ENCODE results near the gene ABCB8.
A peak's percentile ranks its signal among the peaks of the same experiment; 100 is the strongest.
"Not testable (repeated sequence)": the region's sequence is repeated elsewhere in the genome, so short reads cannot be mapped to it uniquely, and the experiment has no call there.

Gene ABCB8

DNA sequence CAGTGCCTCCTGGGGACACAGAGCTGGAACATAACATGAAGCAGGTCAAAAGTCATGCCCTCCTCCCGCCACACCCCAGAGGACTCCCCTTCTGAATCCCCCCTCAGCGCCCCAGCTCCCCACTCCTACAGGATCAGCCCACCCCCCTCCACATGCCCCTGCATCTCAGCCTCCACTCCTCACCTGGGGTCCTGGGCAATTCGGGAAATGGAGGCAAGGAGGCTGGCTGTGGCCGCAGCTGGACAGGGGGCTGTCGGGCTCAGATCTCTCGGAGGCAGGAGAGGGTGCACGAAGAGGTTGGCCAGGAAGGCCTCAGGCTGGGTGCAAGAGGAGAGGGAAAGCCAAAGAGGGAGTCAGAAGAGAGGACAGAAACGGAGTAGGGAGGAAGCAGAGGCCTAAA, 11.7 kb upstream of the ABCB8 start:
- DNase-seq: no peak

DNA sequence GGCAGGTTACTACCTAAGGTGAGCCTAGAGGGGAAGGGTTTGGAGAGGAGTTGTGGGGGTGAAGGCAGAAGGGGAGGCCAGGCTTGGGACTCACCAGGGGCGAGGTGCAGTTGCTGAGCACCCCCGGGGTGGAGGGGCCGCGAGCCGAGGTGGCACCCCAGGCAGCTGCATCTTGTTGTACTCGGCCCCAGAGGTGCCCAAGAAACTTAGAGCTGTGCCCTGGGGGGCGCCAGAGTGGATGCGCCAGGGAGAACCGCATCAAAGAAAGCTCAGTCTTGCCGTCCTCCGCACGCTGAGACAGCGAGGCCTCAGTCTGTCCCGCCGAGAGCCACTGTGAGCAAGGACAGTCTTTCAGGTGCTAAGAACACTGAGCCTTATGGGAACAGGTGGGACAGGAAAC, 11.3 kb upstream of the ABCB8 start:
- DNase-seq: no peak

GRCh38 chr7:151017370-151017952, 10.8 kb upstream of the ABCB8 start:
- DNase-seq: no peak

DNA sequence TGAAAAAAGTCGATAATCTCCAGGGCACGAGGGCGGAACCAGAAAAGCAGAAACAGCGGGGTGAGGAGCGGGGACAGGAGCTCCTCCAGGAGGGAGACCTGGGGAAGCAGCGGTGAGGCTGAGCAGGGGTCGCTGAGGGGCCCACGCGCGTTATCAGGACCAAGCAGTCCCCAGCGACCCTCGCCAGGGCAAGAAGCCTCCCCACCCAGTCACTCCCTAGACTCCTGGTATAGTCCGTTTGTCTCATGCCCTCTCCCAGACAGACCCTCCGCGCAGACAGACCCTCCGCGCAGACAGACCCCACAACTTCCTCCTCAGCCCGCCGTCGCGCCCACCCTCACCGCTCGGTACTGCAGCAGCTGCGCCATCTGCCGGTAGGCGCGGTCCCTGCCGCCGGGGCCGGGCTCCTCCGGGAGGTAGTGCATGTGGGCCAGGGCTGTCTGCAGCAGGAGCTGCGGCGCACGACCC, 10.3 kb upstream of the ABCB8 start:
- peak; percentile 27 for DNase-seq

DNA sequence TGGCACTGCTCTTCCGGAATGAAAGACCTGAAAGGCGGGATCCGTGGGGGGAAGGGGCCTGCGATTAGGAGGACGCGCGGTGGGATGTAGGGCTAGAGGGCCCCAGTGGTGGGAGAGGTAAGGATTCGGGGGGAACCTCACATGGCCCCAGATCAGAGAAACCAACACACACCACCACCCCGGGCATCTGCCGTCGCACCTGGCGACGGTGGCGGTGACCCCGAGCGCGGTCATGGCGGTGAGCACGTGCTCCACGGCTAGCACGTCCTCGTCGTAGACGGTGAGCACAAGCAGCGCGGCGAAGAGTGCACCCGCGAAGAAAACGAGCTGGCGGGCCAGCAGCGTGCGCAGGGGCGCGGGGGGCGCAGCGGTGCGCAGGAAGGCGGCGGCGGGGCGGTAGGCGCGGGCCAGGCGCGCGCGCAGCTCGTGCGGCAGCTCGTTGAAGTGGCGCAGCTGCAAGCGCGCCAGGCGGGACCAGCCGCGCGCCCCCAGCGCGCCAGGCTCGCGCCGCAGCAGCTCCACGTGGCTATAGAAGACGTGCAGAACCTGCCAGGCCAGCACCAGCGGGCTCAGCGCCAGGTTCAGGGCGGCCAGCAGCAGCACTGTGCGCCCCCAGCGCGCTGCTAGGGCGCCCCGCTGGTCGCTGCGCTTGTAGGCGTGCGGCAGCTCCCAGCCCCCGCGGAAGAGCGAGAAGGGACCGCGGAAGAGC, 9.7 kb upstream of the ABCB8 start:
- DNase-seq: no peak

DNA sequence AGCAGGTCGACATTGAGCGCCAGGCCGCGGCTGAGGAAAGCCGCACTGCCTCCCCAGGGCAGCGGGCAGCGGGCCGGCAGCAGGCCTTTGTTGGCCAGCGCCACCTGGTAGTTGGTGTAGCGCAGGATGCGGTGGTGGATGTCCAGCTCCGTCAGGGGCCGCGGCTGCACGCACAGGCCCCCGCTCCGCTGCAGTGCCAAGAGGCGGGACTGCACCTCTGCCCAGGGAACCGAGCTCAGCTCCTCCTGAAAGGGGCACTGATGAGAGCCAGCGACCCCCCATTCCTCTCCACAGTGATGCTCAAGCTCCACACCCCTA, 9.2 kb upstream of the ABCB8 start:
- DNase-seq: no peak

DNA sequence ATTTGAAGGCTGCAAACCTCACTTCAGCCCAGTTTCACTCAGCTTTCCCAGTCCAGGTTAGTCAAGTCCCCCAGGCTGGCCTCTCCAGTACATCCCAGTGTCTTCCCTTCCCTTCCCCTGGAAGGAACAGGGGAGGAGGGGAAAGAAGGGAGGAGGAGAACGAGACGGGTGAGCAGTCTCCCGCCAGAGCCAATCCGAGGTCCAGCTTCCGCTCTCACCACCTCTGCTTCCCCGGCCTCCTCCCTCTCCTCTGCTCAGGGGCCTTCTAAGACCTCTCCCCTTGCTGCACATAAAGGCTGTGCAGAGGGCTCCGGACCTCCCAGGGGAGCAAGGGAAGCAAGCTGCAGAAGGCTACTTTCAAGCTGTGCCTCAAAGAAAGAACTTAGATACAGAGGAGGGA, 8.0 kb upstream of the ABCB8 start:
- no peak for DNase-seq

- DNase-seq: no peak
These were observed 5.0 kb upstream of the ABCB8 start for GRCh38 chr7:151023232-151023631.

DNA sequence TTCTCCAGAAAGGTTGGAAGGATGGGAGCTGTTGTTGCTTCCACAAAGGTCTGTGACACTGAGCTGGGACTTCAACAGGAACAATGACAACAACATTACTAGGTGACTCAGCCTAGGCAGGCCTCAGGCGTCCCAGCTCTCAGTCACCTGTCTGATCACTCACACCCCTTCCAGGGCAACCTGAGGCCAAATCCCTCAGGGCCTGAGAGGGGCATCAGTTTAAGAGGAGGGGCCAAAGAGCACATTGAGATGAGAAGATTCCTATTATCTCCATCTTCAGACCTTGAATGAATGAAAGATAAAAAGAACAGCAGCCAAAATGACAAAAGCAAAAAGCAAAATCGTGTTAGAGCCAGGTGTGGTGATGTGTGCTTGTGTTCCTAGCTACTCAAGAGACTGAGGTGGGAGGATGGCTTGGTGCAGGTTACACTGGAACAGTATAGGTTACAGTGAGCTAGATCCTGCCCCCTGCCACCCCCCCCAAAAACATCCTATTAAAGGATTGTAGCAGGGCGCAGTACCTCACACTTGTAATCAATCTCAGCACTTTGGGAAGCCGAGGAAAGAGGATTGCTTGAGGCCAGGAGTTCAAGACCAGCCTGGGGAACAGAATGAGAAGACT, 3.7 kb upstream of the ABCB8 start, which contains the start of gene ATG9B:
Gene ATG9B, minus strand, starts transcription at position 60 of the 622 bp plus-strand sequence. CDS start 71 bp downstream, outside the sequence.
- DNase-seq: no peak

GRCh38 chr7:151025924-151026671, 2.2 kb upstream of the ABCB8 start:
- no peak for DNase-seq

- DNase-seq: not testable (repeated sequence)
These were observed 1.2 kb upstream of the ABCB8 start for GRCh38 chr7:151026771-151027727.

GRCh38 chr7:151027728-151028130, 521 bp upstream of the ABCB8 start:
- not testable (repeated sequence) for DNase-seq

DNA sequence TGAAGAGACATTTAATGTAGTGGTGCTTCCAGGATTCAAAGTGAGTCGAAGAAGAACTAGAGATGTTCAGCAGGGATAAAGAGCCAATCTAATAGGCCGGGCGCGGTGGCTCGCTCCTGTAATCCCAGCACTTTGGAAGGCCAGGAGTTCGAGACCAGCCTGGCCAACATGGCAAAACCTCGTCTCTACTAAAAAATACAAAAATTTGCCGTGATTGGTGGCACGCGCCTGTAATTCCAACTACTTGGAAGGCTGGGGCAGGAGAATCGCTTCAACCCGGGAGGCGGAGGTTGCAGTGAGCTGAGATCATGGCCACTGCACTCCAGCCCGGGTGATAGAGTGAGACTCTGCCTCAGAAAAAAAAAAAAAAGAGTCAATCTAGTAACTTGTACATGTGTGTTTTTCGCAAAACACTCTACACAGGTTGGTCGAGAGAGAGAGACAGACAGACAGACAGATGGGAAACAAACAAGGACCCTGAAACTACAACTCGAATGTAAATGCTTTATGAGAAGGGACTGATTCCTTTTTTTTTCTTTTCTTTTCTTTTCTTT, 775 bp downstream of the ABCB8 start:
- no peak for DNase-seq

- no peak for DNase-seq
These were observed 2.8 kb downstream of the ABCB8 start for GRCh38 chr7:151031011-151031410.

- DNase-seq: no peak
These were observed 5.0 kb downstream of the ABCB8 start for GRCh38 chr7:151032936-151033863.

DNA sequence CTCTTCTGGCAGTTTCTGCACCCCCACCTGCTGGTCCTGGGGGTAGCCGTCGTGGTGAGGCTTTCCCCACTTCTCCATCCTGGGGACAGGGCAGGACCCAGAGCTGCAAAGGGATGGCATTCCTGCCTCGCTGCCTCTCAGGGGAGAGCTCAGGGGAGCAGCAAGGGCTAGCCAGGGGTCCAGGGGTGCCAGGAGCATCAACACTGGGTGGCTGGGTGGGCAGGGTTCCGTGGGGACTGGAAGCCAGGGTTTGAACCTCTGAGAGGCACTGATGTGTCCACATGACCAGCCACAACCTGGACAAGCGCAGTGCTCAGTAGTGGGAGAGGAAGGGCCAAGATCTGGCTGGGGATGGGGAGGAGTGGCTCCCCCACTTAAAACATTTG, 5.6 kb downstream of the ABCB8 start:
- DNase-seq: no peak

DNA sequence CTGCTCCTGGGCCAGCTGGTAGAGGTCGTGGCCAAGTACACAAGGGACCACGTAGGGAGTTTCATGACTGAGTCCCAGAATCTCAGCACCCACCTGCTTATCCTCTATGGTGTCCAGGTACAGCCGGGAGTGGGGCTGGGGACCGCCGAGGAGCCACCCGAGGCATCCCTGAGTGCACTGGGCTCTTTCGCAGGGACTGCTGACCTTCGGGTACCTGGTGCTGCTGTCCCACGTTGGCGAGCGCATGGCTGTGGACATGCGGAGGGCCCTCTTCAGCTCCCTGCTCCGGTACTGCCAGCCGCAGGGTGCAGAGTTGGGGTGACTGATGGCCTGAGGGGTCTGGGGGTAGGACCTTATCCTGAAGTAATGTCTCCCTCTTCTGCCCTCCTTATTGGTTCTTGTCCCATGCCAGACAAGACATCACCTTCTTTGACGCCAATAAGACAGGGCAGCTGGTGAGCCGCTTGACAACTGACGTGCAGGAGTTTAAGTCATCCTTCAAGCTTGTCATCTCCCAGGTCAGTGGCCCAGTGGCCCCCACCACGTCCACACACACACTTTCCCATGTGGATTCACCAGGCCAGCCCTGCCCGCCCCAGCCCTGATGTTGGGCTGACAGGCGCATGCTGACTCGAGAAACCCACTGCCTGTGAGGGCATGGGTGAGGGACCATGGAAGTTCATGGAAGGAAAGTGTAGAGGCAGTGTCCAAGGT, 6.2 kb downstream of the ABCB8 start:
- no peak for DNase-seq

GRCh38 chr7:151035026-151035717, 6.9 kb downstream of the ABCB8 start:
- no peak for DNase-seq

GRCh38 chr7:151035902-151036301, 7.7 kb downstream of the ABCB8 start:
- no peak for DNase-seq

Measured in GF-D8 (cell line).